ENCODE data around the gene HTRA1.

The HTRA1 gene

GRCh38 chr10:122481296-122482056, 20.1 kb downstream of the HTRA1 start:
- no peak for TF ChIP-seq CTCF (IDR thresholded peaks at IDR 0.05; ENCODE audit: low read depth, low read length)
- no peak overlapping the region for H3K4me3 ChIP-seq (ENCODE audit: low read depth, low read length)

GRCh38 chr10:122484276-122485060, 23.1 kb downstream of the HTRA1 start:
- H3K4me3 ChIP-seq (ENCODE audit: low read depth, low read length), result no peak overlapping the region
- TF ChIP-seq CTCF (IDR thresholded peaks at IDR 0.05; ENCODE audit: low read depth, low read length), result no peak

GRCh38 chr10:122485670-122486069, 24.3 kb downstream of the HTRA1 start:
- no peak overlapping the region for H3K4me3 ChIP-seq (ENCODE audit: low read depth, low read length)
- TF ChIP-seq CTCF (IDR thresholded peaks at IDR 0.05; ENCODE audit: low read depth, low read length), result no peak

GRCh38 chr10:122486406-122487080, 25.2 kb downstream of the HTRA1 start:
- TF ChIP-seq CTCF (IDR thresholded peaks at IDR 0.05; ENCODE audit: low read depth, low read length), result no peak
- H3K4me3 ChIP-seq (ENCODE audit: low read depth, low read length), result no peak overlapping the region

- TF ChIP-seq CTCF (IDR thresholded peaks at IDR 0.05; ENCODE audit: low read depth, low read length), result no peak
- H3K4me3 ChIP-seq (ENCODE audit: low read depth, low read length), result no peak overlapping the region
Measured at GRCh38 chr10:122487174-122487765, 25.9 kb downstream of the HTRA1 start.

GRCh38 chr10:122490268-122490667, 28.9 kb downstream of the HTRA1 start:
- TF ChIP-seq CTCF (IDR thresholded peaks at IDR 0.05; ENCODE audit: low read depth, low read length), result no peak

More at GRCh38 chr10:122490268-122490667, 28.9 kb downstream of the HTRA1 start:
- H3K4me3 ChIP-seq (ENCODE audit: low read depth, low read length), result no peak overlapping the region
